Sigmoid colon (tissue), 4 donors: ENCODE results near the gene EXOC3L4.

ENCODE experiments used
- CTCF ChIP-seq, 4 experiments: fragments of 450-650 bp in 3 of 4; fragments of 200-600 bp in 1 of 4; IDR thresholded peaks; one replicate each; pipeline ENCODE4 v1.5.1; 2016 to 2019; ENCODE audit warnings: antibody characterized with exemption in 4 of 4, mild to moderate bottlenecking in 3 of 4, moderate library complexity in 2 of 4
- POLR2AphosphoS5 ChIP-seq, 4 donors: sonication (generic); formaldehyde crosslinking; IDR thresholded peaks; one replicate each; pipeline ENCODE4 v1.6.1; 2017; ENCODE audit warnings: antibody characterized with exemption in 4 of 4

GRCh38 chr14:103127861-103128598 is 33.5 kb downstream of the EXOC3L4 start:
- TF ChIP-seq CTCF (IDR thresholded peaks at IDR 0.05) (no peak), POLR2AphosphoS5 (IDR thresholded peaks at IDR 0.05) (no peak)
